ENCODE results near the gene OR2A7.
"Not testable (repeated sequence)": the region's sequence is repeated elsewhere in the genome, so short reads cannot be mapped to it uniquely, and the experiment has no call there.

GRCh38 chr7:144247674-144248330 lies 16.8 kb downstream of the OR2A7 start:
- TF ChIP-seq CTCF (tag by site-specific recombination; IDR thresholded peaks at IDR 0.05); ZNF274 (IDR thresholded peaks at IDR 0.05; ENCODE audit: low read length); ZNF274 (tag by site-specific recombination; IDR thresholded peaks at IDR 0.05; ENCODE audit: borderline replicate concordance); ZBTB1 (tag by site-specific recombination; IDR thresholded peaks at IDR 0.05); ZNF521 (tag by site-specific recombination; IDR thresholded peaks at IDR 0.05); ZNF621 (tag by site-specific recombination; IDR thresholded peaks at IDR 0.05); ZFP69B (tag by site-specific recombination; IDR thresholded peaks at IDR 0.05); ZNF692 (tag by site-specific recombination; IDR thresholded peaks at IDR 0.05); ZNF157 (tag by site-specific recombination; IDR thresholded peaks at IDR 0.05); ZNF24 (tag by site-specific recombination; IDR thresholded peaks at IDR 0.05): not testable (repeated sequence)
